HEK293 (cell line): Measurements from ENCODE around the gene MLH1.

Experiments used
- GLIS1 ChIP-seq: fragments of 450-650 bp; formaldehyde crosslinking; IDR thresholded peaks from 2 replicates; pipeline ENCODE4 v1.5.1; 2016; ENCODE audit warnings: missing biosample characterization, missing genetic modification characterization
- HOXD13 ChIP-seq: sonication (generic); formaldehyde crosslinking; IDR thresholded peaks from 2 replicates; pipeline ENCODE4 v1.8.0; 2022; ENCODE audit warnings: missing genetic modification reagents, borderline replicate concordance
- KLF1 ChIP-seq: fragments of 450-650 bp; formaldehyde crosslinking; IDR thresholded peaks from 2 replicates; pipeline ENCODE4 v1.5.1; 2016; ENCODE audit warnings: missing biosample characterization, missing genetic modification characterization
- REPIN1 ChIP-seq: fragments of 450-650 bp; formaldehyde crosslinking; IDR thresholded peaks from 2 replicates; pipeline ENCODE4 v1.5.1; 2017; ENCODE audit warnings: missing biosample characterization, missing genetic modification characterization, low read depth
- SALL2 ChIP-seq: fragments of 450-650 bp; formaldehyde crosslinking; IDR thresholded peaks from 2 replicates; pipeline ENCODE4 v1.5.0; 2017; ENCODE audit warnings: missing biosample characterization, mild to moderate bottlenecking, missing genetic modification characterization, borderline replicate concordance
- ZBTB20 ChIP-seq: fragments of 450-650 bp; formaldehyde crosslinking; IDR thresholded peaks from 2 replicates; pipeline ENCODE4 v1.5.1; 2016; ENCODE audit warnings: missing biosample characterization, missing genetic modification characterization
- ZBTB26 ChIP-seq: fragments of 450-650 bp; formaldehyde crosslinking; optimal IDR thresholded peaks from 2 replicates; pipeline ENCODE3; 2016; ENCODE audit warnings: missing biosample characterization, mild to moderate bottlenecking, missing genetic modification characterization
- ZBTB49 ChIP-seq: fragments of 450-650 bp; formaldehyde crosslinking; IDR thresholded peaks from 2 replicates; pipeline ENCODE4 v1.5.1; 2016; ENCODE audit warnings: missing biosample characterization, missing genetic modification characterization, low read depth
- ZBTB8A ChIP-seq: fragments of 450-650 bp; formaldehyde crosslinking; IDR thresholded peaks from 2 replicates; pipeline ENCODE4 v1.5.1; 2016; ENCODE audit warnings: missing biosample characterization, missing genetic modification characterization
- ZEB2 ChIP-seq: fragments of 450-650 bp; formaldehyde crosslinking; IDR thresholded peaks from 2 replicates; pipeline ENCODE4 v1.5.1; 2016; ENCODE audit warnings: missing biosample characterization, missing genetic modification characterization
- ZFP41 ChIP-seq: fragments of 450-650 bp; formaldehyde crosslinking; IDR thresholded peaks from 2 replicates; pipeline ENCODE4 v1.5.1; 2016; ENCODE audit warnings: missing biosample characterization, missing genetic modification characterization, borderline replicate concordance
- ZNF112 ChIP-seq: fragments of 450-650 bp; formaldehyde crosslinking; IDR thresholded peaks from 2 replicates; pipeline ENCODE4 v1.5.0; 2017; ENCODE audit warnings: missing biosample characterization, missing genetic modification characterization
- ZNF133 ChIP-seq: fragments of 450-650 bp; formaldehyde crosslinking; IDR thresholded peaks from 2 replicates; pipeline ENCODE4 v1.5.1; 2016; ENCODE audit warnings: missing biosample characterization, missing genetic modification characterization
- ZNF174 ChIP-seq: fragments of 450-650 bp; formaldehyde crosslinking; IDR thresholded peaks from 2 replicates; pipeline ENCODE4 v1.5.0; 2017; ENCODE audit warnings: missing biosample characterization, mild to moderate bottlenecking, missing genetic modification characterization
- ZNF184 ChIP-seq: fragments of 450-650 bp; IDR thresholded peaks from 2 replicates; pipeline ENCODE4 v1.5.1; 2018; ENCODE audit warnings: missing biosample characterization, mild to moderate bottlenecking, missing genetic modification characterization
- ZNF266 ChIP-seq: fragments of 450-650 bp; formaldehyde crosslinking; IDR thresholded peaks from 2 replicates; pipeline ENCODE4 v1.5.1; 2016; ENCODE audit warnings: missing biosample characterization, missing genetic modification characterization, low read depth
- ZNF292 ChIP-seq: fragments of 450-650 bp; formaldehyde crosslinking; IDR thresholded peaks from 2 replicates; pipeline ENCODE4 v1.5.1; 2016; ENCODE audit warnings: low read depth, missing biosample characterization, missing genetic modification characterization, borderline replicate concordance
- ZNF311 ChIP-seq: fragments of 450-650 bp; formaldehyde crosslinking; IDR thresholded peaks from 2 replicates; pipeline ENCODE4 v1.5.1; 2017; ENCODE audit warnings: missing biosample characterization, missing genetic modification characterization, borderline replicate concordance
- ZNF335 ChIP-seq: fragments of 450-650 bp; formaldehyde crosslinking; conservative IDR thresholded peaks from 2 replicates; pipeline ENCODE4 v1.5.1; 2016; ENCODE audit warnings: missing biosample characterization, missing genetic modification characterization
- ZNF341 ChIP-seq: fragments of 450-650 bp; formaldehyde crosslinking; IDR thresholded peaks from 2 replicates; pipeline ENCODE4; 2016; ENCODE audit warnings: low read depth, missing biosample characterization, missing genetic modification characterization
- ZNF449 ChIP-seq: fragments of 450-650 bp; formaldehyde crosslinking; IDR thresholded peaks from 2 replicates; pipeline ENCODE4 v1.5.1; 2017; ENCODE audit warnings: missing biosample characterization, mild to moderate bottlenecking, missing genetic modification characterization, moderate library complexity
- ZNF529 ChIP-seq: fragments of 450-650 bp; formaldehyde crosslinking; IDR thresholded peaks from 2 replicates; pipeline ENCODE4 v1.5.1; 2017; ENCODE audit warnings: missing genetic modification characterization, missing biosample characterization; ENCODE audit not compliant: insufficient replicate concordance
- ZNF555 ChIP-seq: fragments of 450-650 bp; formaldehyde crosslinking; conservative IDR thresholded peaks from 2 replicates; pipeline ENCODE4 v1.5.1; 2017; ENCODE audit warnings: missing biosample characterization, mild to moderate bottlenecking, missing genetic modification characterization, inconsistent platforms
- ZNF585B ChIP-seq: fragments of 450-650 bp; formaldehyde crosslinking; IDR thresholded peaks from 2 replicates; pipeline ENCODE4 v1.5.1; 2016; ENCODE audit warnings: missing biosample characterization, missing genetic modification characterization
- ZNF626 ChIP-seq: fragments of 450-650 bp; sonication (Bioruptor Pico); formaldehyde crosslinking; IDR thresholded peaks from 2 replicates; pipeline ENCODE4 v1.5.1; 2018; ENCODE audit warnings: missing biosample characterization, missing genetic modification characterization, inconsistent platforms
- ZNF677 ChIP-seq: fragments of 450-650 bp; IDR thresholded peaks from 2 replicates; pipeline ENCODE4 v1.5.0; 2018; ENCODE audit warnings: missing biosample characterization, mild to moderate bottlenecking, missing genetic modification characterization, moderate library complexity
- ZNF791 ChIP-seq: fragments of 450-650 bp; formaldehyde crosslinking; IDR thresholded peaks from 2 replicates; pipeline ENCODE4 v1.5.1; 2016; ENCODE audit warnings: missing biosample characterization, missing genetic modification characterization
- TF ChIP-seq, protein P1 (sequence below): IDR thresholded peaks from 2 replicates; pipeline ENCODE4 v1.6.1; 2011; ENCODE audit warnings: mild to moderate bottlenecking, low read depth, low read length, borderline replicate concordance
- TF ChIP-seq, protein P2 (sequence below): fragments of 450-650 bp; formaldehyde crosslinking; IDR thresholded peaks from 2 replicates; pipeline ENCODE4 v1.5.1; 2016; ENCODE audit warnings: missing biosample characterization, missing genetic modification characterization
- TF ChIP-seq, protein P3 (sequence below): fragments of 450-650 bp; formaldehyde crosslinking; IDR thresholded peaks from 2 replicates; pipeline ENCODE4 v1.5.1; 2016; ENCODE audit warnings: missing biosample characterization, missing genetic modification characterization

The MLH1 gene

DNA sequence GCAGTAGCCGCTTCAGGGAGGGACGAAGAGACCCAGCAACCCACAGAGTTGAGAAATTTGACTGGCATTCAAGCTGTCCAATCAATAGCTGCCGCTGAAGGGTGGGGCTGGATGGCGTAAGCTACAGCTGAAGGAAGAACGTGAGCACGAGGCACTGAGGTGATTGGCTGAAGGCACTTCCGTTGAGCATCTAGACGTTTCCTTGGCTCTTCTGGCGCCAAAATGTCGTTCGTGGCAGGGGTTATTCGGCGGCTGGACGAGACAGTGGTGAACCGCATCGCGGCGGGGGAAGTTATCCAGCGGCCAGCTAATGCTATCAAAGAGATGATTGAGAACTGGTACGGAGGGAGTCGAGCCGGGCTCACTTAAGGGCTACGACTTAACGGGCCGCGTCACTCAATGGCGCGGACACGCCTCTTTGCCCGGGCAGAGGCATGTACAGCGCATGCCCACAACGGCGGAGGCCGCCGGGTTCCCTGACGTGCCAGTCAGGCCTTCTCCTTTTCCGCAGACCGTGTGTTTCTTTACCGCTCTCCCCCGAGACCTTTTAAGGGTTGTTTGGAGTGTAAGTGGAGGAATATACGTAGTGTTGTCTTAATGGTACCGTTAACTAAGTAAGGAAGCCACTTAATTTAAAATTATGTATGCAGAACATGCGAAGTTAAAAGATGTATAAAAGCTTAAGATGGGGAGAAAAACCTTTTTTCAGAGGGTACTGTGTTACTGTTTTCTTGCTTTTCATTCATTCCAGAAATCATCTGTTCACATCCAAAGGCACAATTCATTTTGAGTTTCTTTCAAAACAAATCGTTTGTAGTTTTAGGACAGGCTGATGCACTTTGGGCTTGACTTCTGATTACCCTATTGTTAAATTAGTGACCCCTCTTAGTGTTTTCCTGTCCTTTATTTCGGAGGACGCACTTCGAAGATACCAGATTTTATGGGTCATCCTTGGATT, at the start of gene MLH1 (continued):
- TF ChIP-seq ZNF184 (tag by site-specific recombination) (no peak), ZNF174 (tag by site-specific recombination) (no peak), ZBTB20 (tag by site-specific recombination) (peak; percentile 100), KLF1 (peak; percentile 84), ZNF585B (tag by site-specific recombination) (no peak), ZBTB8A (no peak), ZNF133 (tag by site-specific recombination) (no peak; the same call in 1 of the 2 replicates), ZNF292 (tag by site-specific recombination) (no peak), ZNF449 (tag by site-specific recombination) (no peak), ZNF529 (no peak), GLIS1 (tag by site-specific recombination) (peak; percentile 30; the same call in 1 of the 2 replicates), ZBTB26 (no peak), ZNF311 (tag by site-specific recombination) (no peak), ZBTB49 (tag by site-specific recombination) (no peak), ZNF626 (tag by site-specific recombination) (no peak), ZNF112 (tag by site-specific recombination) (no peak), ZNF266 (tag by site-specific recombination) (no peak), ZNF341 (peak; percentile 94), HOXD13 (no peak), ZEB2 (tag by site-specific recombination) (peak; percentile 57), ZFP41 (no peak), ZNF791 (no peak), REPIN1 (tag by site-specific recombination) (no peak), ZNF335 (tag by site-specific recombination) (peak; percentile 76), SALL2 (tag by site-specific recombination) (no peak), ZNF677 (tag by site-specific recombination) (no peak), ZNF555 (tag by site-specific recombination) (no peak)
- TF ChIP-seq, protein P1, sequence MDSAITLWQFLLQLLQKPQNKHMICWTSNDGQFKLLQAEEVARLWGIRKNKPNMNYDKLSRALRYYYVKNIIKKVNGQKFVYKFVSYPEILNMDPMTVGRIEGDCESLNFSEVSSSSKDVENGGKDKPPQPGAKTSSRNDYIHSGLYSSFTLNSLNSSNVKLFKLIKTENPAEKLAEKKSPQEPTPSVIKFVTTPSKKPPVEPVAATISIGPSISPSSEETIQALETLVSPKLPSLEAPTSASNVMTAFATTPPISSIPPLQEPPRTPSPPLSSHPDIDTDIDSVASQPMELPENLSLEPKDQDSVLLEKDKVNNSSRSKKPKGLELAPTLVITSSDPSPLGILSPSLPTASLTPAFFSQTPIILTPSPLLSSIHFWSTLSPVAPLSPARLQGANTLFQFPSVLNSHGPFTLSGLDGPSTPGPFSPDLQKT: no peak
- TF ChIP-seq, protein P2, sequence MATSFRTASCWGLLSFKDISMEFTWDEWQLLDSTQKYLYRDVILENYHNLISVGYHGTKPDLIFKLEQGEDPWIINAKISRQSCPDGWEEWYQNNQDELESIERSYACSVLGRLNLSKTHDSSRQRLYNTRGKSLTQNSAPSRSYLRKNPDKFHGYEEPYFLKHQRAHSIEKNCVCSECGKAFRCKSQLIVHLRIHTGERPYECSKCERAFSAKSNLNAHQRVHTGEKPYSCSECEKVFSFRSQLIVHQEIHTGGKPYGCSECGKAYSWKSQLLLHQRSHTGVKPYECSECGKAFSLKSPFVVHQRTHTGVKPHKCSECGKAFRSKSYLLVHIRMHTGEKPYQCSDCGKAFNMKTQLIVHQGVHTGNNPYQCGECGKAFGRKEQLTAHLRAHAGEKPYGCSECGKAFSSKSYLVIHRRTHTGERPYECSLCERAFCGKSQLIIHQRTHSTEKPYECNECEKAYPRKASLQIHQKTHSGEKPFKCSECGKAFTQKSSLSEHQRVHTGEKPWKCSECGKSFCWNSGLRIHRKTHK (tag by site-specific recombination): no peak
- TF ChIP-seq, protein P3, sequence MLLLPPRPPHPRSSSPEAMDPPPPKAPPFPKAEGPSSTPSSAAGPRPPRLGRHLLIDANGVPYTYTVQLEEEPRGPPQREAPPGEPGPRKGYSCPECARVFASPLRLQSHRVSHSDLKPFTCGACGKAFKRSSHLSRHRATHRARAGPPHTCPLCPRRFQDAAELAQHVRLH: peak; percentile 12; the same call in 1 of the 2 replicates
